T-helper 2 cell treated with Interferon-gamma antibody and Interleukin-4, amounts not matched to agents 5 μg/mL and 100 μg/mL, for 36 hours (primary cell): ENCODE results near the gene FTSJ3.

ENCODE experiments used
- DNase-seq: peaks from one replicate; pipeline ENCODE4 v3.0.0; 2021; ENCODE audit warnings: low spot score
- H3K27ac Mint-ChIP-seq: one replicate; pipeline ENCODE4 v1.8.0; 2021; ENCODE audit warnings: mild to moderate bottlenecking, mixed read lengths
- H3K27me3 Mint-ChIP-seq: one replicate; pipeline ENCODE4 v1.8.0; 2021; ENCODE audit warnings: low read depth, mixed read lengths
- H3K36me3 Mint-ChIP-seq: one replicate; pipeline ENCODE4 v1.8.0; 2021; ENCODE audit warnings: low read depth, mixed read lengths
- H3K4me1 Mint-ChIP-seq: one replicate; pipeline ENCODE4 v1.8.0; 2021; ENCODE audit warnings: low read depth, mixed read lengths
- H3K4me3 Mint-ChIP-seq: one replicate; pipeline ENCODE4 v1.8.0; 2022; ENCODE audit warnings: mild to moderate bottlenecking, moderate library complexity, mixed read lengths
- H3K9me3 Mint-ChIP-seq: one replicate; pipeline ENCODE4 v1.8.0; 2021; ENCODE audit warnings: mixed read lengths

Gene FTSJ3

GRCh38 chr17:63838631-63839171, 11.2 kb upstream of the FTSJ3 start:
- Mint-ChIP-seq H3K27ac (peak overlapping the region; percentile 50), H3K4me1 (peaks cover 28% of the 10 kb centered on the region), H3K9me3 (no peaks in the 10 kb centered on the region), H3K4me3 (peak overlapping the region; percentile 15), H3K27me3 (no peaks in the 10 kb centered on the region), H3K36me3 (peaks cover 35% of the 10 kb centered on the region)
- no peak for DNase-seq

GRCh38 chr17:63837962-63838600, 10.6 kb upstream of the FTSJ3 start:
- Mint-ChIP-seq H3K9me3 (no peaks in the 10 kb centered on the region), H3K27me3 (no peaks in the 10 kb centered on the region), H3K4me1 (peaks cover 24% of the 10 kb centered on the region), H3K27ac (no peak overlapping the region), H3K4me3 (no peak overlapping the region), H3K36me3 (peaks cover 41% of the 10 kb centered on the region)
- no peak for DNase-seq

GRCh38 chr17:63837480-63837879, 10.0 kb upstream of the FTSJ3 start:
- no peak overlapping the region for H3K27ac Mint-ChIP-seq
- DNase-seq: no peak
- peaks cover 41% of the 10 kb centered on the region for H3K36me3 Mint-ChIP-seq
- no peaks in the 10 kb centered on the region for H3K9me3 Mint-ChIP-seq
- no peak overlapping the region for H3K4me3 Mint-ChIP-seq
- no peaks in the 10 kb centered on the region for H3K27me3 Mint-ChIP-seq
- peaks cover 24% of the 10 kb centered on the region for H3K4me1 Mint-ChIP-seq

- peaks cover 24% of the 10 kb centered on the region for H3K4me1 Mint-ChIP-seq
- DNase-seq: no peak
- H3K9me3 Mint-ChIP-seq: no peaks in the 10 kb centered on the region
- no peak overlapping the region for H3K4me3 Mint-ChIP-seq
- H3K27me3 Mint-ChIP-seq: no peaks in the 10 kb centered on the region
- peaks cover 48% of the 10 kb centered on the region for H3K36me3 Mint-ChIP-seq
- no peak overlapping the region for H3K27ac Mint-ChIP-seq
Observed at GRCh38 chr17:63836811-63837210, 9.3 kb upstream of the FTSJ3 start.

GRCh38 chr17:63835167-63835720, 7.8 kb upstream of the FTSJ3 start:
- peaks cover 57% of the 10 kb centered on the region for H3K36me3 Mint-ChIP-seq
- H3K27ac Mint-ChIP-seq: peak overlapping the region; percentile 77
- no peaks in the 10 kb centered on the region for H3K9me3 Mint-ChIP-seq
- H3K4me3 Mint-ChIP-seq: no peak overlapping the region
- no peak for DNase-seq
- H3K27me3 Mint-ChIP-seq: no peaks in the 10 kb centered on the region
- H3K4me1 Mint-ChIP-seq: peaks cover 26% of the 10 kb centered on the region

- peaks cover 63% of the 10 kb centered on the region for H3K36me3 Mint-ChIP-seq
- no peak overlapping the region for H3K4me3 Mint-ChIP-seq
- peak overlapping the region; percentile 67 for H3K27ac Mint-ChIP-seq
- no peaks in the 10 kb centered on the region for H3K9me3 Mint-ChIP-seq
- DNase-seq: peak; percentile 64
- H3K27me3 Mint-ChIP-seq: no peaks in the 10 kb centered on the region
- H3K4me1 Mint-ChIP-seq: peaks cover 32% of the 10 kb centered on the region
Observed at GRCh38 chr17:63834431-63835166, 7.1 kb upstream of the FTSJ3 start.

GRCh38 chr17:63833741-63834373, 6.4 kb upstream of the FTSJ3 start:
- Mint-ChIP-seq H3K27me3 (no peaks in the 10 kb centered on the region), H3K4me1 (peaks cover 33% of the 10 kb centered on the region), H3K9me3 (no peaks in the 10 kb centered on the region), H3K27ac (no peak overlapping the region), H3K36me3 (peaks cover 69% of the 10 kb centered on the region), H3K4me3 (no peak overlapping the region)
- no peak for DNase-seq

GRCh38 chr17:63833026-63833740, 5.7 kb upstream of the FTSJ3 start:
- Mint-ChIP-seq H3K9me3 (no peaks in the 10 kb centered on the region), H3K36me3 (peaks cover 75% of the 10 kb centered on the region), H3K4me1 (peaks cover 38% of the 10 kb centered on the region), H3K4me3 (no peak overlapping the region), H3K27ac (no peak overlapping the region), H3K27me3 (no peaks in the 10 kb centered on the region)
- no peak for DNase-seq

GRCh38 chr17:63832455-63832854, 5.0 kb upstream of the FTSJ3 start:
- Mint-ChIP-seq H3K27me3 (no peaks in the 10 kb centered on the region), H3K4me1 (peaks cover 41% of the 10 kb centered on the region), H3K27ac (peak overlapping the region; percentile 8), H3K4me3 (no peak overlapping the region), H3K9me3 (no peaks in the 10 kb centered on the region), H3K36me3 (peaks cover 78% of the 10 kb centered on the region)
- DNase-seq: no peak

- no peaks in the 10 kb centered on the region for H3K27me3 Mint-ChIP-seq
Observed at GRCh38 chr17:63832014-63832413, 4.6 kb upstream of the FTSJ3 start.

GRCh38 chr17:63831505-63831904, 4.0 kb upstream of the FTSJ3 start:
- no peak for DNase-seq
- Mint-ChIP-seq H3K27ac (peak overlapping the region; percentile 55), H3K27me3 (no peaks in the 10 kb centered on the region), H3K9me3 (no peaks in the 10 kb centered on the region), H3K4me3 (no peak overlapping the region), H3K4me1 (peaks cover 41% of the 10 kb centered on the region), H3K36me3 (peaks cover 72% of the 10 kb centered on the region)

More at GRCh38 chr17:63832014-63832413, 4.6 kb upstream of the FTSJ3 start:
- Mint-ChIP-seq H3K4me3 (no peak overlapping the region), H3K27ac (no peak overlapping the region), H3K36me3 (peaks cover 76% of the 10 kb centered on the region), H3K9me3 (no peaks in the 10 kb centered on the region), H3K4me1 (peaks cover 41% of the 10 kb centered on the region)
- DNase-seq: no peak

- DNase-seq: no peak
- H3K27me3 Mint-ChIP-seq: no peaks in the 10 kb centered on the region
- no peaks in the 10 kb centered on the region for H3K9me3 Mint-ChIP-seq
- H3K36me3 Mint-ChIP-seq: peaks cover 75% of the 10 kb centered on the region
- no peak overlapping the region for H3K4me3 Mint-ChIP-seq
- peak overlapping the region; percentile 70 for H3K27ac Mint-ChIP-seq
- H3K4me1 Mint-ChIP-seq: peaks cover 45% of the 10 kb centered on the region
Observed at GRCh38 chr17:63830904-63831491, 3.5 kb upstream of the FTSJ3 start.

GRCh38 chr17:63830278-63830677, 2.8 kb upstream of the FTSJ3 start:
- H3K9me3 Mint-ChIP-seq: no peaks in the 10 kb centered on the region
- H3K4me3 Mint-ChIP-seq: no peak overlapping the region
- H3K4me1 Mint-ChIP-seq: peaks cover 51% of the 10 kb centered on the region
- H3K27ac Mint-ChIP-seq: no peak overlapping the region
- H3K27me3 Mint-ChIP-seq: no peaks in the 10 kb centered on the region
- H3K36me3 Mint-ChIP-seq: peaks cover 71% of the 10 kb centered on the region
- no peak for DNase-seq
